Activated CD8-positive, alpha-beta memory T cell treated with anti-CD3 and anti-CD28 coated beads, Interleukin-2, amount 50 U/mL, for 24 hours (primary cell): Measurements from ENCODE around the gene PC.
"Not testable (repeated sequence)": the region's sequence is repeated elsewhere in the genome, so short reads cannot be mapped to it uniquely, and the experiment has no call there.

Experiments used
- DNase-seq: peaks from one replicate; pipeline ENCODE4 v3.0.0-alpha.2; 2020; ENCODE audit errors: extremely low read depth

PC gene

GRCh38 chr11:66843776-66844495 lies 114.2 kb downstream of the PC start:
- no peak for DNase-seq

- peak; percentile 63 for DNase-seq
Measured at GRCh38 chr11:66842896-66843775, 115.0 kb downstream of the PC start, which contains the start of gene RCE1. Gene RCE1, plus strand, starts transcription at chr11:66843441. Its CDS starts 15 bp downstream, at chr11:66843456.

- no peak for DNase-seq
Measured at GRCh38 chr11:66842501-66842895, 115.7 kb downstream of the PC start.

- DNase-seq: no peak
Measured at GRCh38 chr11:66841861-66842260, 116.3 kb downstream of the PC start.

GRCh38 chr11:66840317-66841091 lies 117.7 kb downstream of the PC start:
- DNase-seq: no peak

- no peak for DNase-seq
Measured at GRCh38 chr11:66835768-66836405, 122.3 kb downstream of the PC start.

GRCh38 chr11:66834943-66835342 lies 123.2 kb downstream of the PC start:
- DNase-seq: no peak

- no peak for DNase-seq
Measured at GRCh38 chr11:66834539-66834845, 123.7 kb downstream of the PC start.

GRCh38 chr11:66824573-66824972 lies 133.6 kb downstream of the PC start:
- DNase-seq: not testable (repeated sequence)

GRCh38 chr11:66823700-66824099 lies 134.5 kb downstream of the PC start:
- no peak for DNase-seq

GRCh38 chr11:66820901-66821300 lies 137.3 kb downstream of the PC start:
- no peak for DNase-seq

GRCh38 chr11:66820381-66820780 lies 137.8 kb downstream of the PC start:
- no peak for DNase-seq

- no peak for DNase-seq
Measured at GRCh38 chr11:66818231-66818955, 139.8 kb downstream of the PC start.

- no peak for DNase-seq
Measured at GRCh38 chr11:66815646-66816045, 142.5 kb downstream of the PC start.

GRCh38 chr11:66814678-66815077 lies 143.5 kb downstream of the PC start:
- DNase-seq: no peak

GRCh38 chr11:66810576-66811185 lies 147.5 kb downstream of the PC start:
- DNase-seq: no peak

- DNase-seq: no peak
Measured at GRCh38 chr11:66809592-66809991, 148.6 kb downstream of the PC start.

GRCh38 chr11:66800720-66801428 lies 157.3 kb downstream of the PC start:
- no peak for DNase-seq

- DNase-seq: not testable (repeated sequence)
Measured at GRCh38 chr11:66799815-66800214, 158.4 kb downstream of the PC start.
